HK-2 (cell line): ENCODE results near the gene WFDC1.

Source experiments
- DNase-seq: peaks from one replicate; pipeline ENCODE4 v3.0.0-alpha.2; 2018; ENCODE audit not compliant: unreplicated experiment

The WFDC1 gene

DNA sequence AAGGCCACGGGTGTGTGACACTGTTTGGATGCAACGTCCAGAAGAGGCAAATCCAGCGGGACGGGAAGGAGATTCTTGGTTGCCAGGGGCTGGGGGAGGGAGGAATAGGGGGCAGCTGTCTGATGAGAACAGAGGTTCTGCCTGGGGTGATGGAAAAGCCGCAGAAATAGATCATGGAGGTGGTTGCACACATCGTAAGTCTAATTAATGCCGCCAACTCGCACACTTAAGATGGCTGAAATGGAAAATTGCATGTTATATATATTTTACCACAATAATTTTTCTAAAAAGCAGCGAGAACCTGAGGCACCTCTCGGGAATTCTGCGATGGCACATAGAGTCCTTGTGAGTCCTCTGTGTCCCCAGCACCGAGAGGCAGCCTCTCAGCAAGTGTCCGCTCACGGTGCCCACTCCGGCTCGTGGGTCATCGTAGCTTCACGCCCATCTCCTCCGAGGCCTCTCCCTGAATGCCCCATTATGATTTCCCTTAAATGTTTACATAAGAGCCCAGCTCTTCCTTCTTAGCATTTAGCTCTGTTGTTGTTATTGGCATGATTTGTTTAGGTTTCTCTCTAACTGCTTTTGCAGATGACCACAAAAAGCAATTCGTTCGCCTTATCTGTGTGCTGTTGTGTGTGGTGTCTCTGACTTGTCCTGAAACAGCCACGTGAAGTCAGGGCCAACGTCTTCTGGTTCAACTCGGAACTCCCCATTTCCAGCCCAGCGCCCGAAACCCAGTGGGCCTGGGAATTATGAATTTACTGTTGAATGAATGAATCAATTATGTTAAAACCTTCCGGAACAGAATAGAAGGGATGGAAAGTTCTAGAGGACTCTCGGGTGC, 7.7 kb downstream of the WFDC1 start:
- no peak for DNase-seq

DNA sequence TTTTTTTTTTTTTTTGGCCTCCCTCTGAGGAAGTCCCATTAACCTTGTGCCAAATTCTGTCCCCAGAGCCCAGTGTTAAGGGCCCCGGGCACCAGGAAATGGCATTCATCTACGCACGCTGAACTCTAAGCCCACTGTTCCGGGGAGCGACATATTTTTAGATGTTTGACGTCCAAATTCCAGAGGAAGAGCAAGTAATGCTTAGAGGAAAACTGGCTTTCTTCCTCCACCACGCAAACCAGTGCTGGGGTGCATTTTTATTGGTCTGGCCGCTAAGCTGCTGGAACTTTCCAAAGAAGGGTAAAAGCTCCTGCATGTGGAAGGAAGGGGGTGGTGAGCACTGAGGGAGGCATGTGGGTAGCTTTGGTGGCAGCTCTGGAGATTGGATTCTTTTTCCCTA, 8.3 kb downstream of the WFDC1 start:
- DNase-seq, result no peak

DNA sequence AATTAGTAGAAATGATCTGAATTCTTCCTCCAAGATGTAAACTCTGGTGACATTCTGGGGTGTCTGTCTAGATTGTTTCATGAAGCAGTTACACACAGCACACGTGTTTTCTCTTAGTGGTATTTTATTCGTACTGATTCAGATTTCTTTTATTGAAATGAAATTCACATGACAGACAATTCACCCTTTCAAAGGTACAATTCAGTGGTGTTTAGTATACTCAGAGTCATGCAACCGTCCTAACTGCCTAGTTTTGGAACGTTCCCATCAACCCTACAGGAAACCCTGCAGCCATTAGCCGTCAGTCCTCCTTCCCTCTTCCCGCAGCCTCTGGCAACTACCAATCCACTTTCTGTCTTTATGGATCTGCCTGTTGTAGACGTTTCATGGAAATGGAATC, 8.8 kb downstream of the WFDC1 start:
- no peak for DNase-seq

DNA sequence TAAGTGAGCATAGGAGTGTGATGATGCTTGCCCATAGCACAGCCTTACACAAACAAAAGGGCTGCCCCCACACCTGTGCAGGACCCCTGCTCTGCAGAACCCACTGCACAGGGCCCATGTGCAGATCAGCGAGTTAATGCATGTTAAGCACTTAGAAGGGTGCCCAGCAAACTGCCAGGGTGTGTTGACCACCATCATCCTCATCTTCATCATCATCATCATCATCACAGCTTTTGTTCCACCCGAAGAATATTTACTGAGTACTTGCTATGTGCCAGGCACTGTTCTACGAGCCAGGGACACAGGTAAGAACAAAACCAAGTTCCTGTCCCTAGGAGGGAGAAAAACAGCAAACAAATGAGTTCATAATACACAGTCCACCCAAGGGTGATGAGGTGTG, 11.9 kb downstream of the WFDC1 start:
- DNase-seq, result no peak

DNA sequence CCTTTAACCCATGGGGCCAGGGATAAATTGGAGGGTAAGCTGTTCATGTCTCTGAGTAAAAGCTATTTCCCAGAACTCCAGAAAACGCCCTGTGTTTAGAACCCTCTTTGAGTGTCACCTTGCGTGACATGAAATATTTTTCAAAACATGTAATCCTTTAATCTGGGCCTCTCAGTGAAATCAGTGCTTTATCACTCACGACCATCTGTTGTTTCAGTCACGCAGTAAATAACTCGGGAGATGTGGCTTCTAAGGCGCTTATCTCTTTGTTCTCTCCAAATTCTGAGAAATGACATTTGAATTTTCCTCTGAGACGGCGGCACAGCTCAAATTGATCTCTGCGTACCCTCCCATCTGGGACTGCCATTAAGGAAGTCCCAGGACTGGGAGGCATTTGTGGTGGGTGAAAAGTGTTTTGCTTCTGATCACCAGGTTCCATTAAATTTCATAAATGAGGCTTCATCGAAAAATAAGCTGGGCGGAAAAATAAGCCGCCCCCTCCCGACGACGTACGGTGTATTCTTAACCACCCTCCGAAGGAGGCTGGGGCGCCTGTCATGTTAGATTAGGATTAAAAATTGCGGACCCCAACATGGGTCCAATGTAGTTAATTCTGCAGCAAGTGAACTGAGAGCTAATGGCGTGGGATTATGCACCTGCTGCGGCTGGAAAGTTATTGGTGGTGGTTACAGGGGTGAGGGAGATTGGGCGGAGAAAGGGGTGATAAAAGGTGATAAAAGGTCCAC, 12.7 kb downstream of the WFDC1 start:
- DNase-seq, result no peak

DNA sequence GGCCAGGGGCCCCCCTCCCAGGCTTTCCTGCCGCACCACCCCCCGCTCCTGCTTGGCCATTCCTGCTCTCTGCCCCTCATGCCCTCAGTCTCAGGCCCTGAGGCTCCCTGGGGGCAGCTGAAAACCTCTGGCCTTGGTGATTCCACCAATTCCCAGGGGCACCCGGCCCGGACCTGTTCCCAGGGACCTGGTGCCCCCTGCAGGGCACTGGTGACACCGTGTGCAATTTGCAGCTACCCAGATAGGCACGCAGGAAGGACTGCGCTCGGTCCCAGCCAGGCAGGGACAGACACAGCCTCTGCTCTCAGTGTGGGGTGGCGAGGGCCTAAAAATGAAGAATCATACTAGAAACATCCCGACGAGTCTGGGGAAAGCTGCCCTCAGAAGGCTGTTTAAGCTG, 13.4 kb downstream of the WFDC1 start:
- peak; percentile 17 for DNase-seq

DNA sequence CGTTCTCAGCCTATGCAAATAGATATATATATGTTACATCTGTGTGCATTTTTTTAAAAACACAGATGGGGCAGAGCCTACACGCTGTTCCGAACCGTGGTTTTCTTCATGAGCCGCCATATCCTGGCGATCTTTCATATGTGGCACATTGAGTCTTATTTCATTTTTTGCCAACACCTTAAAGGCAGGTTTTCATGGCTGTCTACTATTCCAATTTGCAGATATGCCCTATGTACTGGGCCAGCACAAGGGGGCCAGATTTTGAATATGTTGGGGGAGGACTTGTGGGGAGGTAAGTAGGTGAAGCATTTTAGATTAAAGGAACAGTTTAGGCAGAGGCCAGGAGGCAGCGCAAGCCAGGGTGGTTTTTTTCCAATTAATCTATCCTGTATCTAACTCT, 16.0 kb downstream of the WFDC1 start:
- DNase-seq, result no peak

DNA sequence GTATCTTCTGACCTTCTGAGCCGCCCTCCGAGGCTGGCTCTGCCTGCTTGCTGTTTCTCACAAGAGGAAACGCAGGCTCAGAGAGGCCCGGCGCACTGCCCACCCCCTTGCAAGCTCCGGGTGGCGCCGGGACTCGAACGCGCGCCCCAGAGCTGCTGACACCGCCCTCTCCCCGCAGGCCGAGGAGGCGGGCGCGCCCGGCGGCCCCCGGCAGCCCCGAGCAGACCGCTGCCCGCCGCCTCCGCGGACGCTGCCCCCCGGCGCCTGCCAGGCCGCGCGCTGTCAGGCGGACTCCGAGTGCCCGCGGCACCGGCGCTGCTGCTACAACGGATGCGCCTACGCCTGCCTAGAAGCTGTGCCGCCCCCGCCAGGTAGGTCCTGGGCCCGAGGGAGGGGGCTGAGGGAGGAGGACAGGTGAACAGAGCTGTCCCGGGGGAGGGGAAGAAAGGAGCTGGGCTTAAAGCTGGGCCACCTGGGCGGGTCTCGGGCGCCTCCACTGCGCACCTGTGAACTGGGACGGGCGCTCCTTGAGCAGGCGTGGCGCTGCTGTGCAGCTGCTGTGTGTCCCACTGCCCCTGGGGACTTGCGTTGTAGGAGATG, 18.2 kb downstream of the WFDC1 start:
- DNase-seq, result no peak

DNA sequence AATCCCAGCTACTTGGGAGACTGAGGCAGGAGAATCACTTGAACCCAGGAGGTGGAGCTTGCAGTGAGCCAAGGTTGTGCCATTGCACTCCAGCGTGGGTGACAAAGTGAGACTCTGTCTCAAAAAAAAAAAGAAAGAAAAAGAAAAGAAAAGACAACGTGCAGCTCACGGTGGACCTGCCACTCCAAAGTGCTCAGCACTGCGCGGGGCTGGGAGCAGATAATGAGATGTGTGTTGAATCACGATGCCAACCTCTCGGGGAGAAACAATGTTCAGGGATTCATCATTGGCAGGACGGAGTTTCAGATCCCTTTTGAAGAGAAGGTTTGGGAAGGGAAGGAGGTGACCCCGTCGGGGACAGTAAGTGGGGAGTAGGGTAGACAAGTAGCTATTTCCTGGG, 19.2 kb downstream of the WFDC1 start:
- DNase-seq, result no peak

DNA sequence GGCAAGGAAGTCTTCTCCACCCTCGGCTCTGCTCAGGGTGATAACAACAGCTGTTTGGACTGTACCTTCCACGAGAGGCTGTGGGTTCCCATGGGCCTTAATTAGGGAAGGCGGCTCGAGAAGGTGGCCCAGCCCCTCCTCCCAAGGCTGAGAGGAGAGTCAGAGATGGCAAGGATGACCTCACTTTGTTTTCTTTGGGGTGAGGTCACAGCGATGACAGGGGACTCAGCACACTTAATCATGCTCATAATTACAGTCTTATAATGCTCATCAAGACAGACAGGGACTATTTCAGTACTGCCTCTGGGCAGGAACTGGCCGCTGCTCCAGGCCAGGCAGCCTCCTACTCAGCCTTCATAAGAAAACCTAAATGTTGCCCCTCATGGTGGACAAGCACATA, 19.7 kb downstream of the WFDC1 start:
- no peak for DNase-seq

DNA sequence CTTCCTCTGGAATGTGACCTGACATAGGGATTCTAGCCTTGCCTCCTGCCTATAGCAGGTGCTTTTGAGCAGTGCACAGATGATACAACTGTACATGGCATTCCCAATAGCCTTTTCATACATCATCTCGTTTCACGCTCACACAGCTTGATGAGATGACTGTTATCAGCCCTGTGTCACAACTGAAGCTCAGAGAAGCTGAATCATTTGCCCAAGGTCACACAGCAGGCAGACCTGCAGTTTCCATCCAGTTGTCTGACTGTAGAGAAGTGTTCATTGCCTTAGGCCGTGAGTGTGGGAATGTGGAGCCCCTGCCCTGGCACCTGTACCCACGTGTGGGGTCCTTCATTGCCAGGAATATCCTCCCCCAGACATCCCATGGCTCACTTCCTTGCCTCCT, 20.1 kb downstream of the WFDC1 start:
- DNase-seq, result no peak

DNA sequence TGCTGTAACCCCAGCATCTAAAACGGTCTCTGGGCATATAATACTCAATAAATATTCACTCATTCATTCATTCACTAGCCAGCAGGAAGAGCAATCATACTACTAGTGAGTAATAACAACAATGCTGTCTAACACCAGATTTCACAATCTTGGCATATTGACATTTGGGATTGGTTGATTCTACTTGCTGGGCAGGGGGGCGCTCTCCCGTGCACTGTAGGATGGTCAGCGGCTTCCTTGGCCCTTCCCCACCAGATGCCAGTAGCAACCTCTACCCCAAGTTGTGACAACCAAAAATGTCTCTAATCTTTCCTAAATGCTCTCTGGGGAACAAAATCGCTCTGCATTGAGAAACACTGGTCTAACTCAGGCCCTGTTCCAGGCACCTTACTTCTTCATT, 20.7 kb downstream of the WFDC1 start:
- no peak for DNase-seq

DNA sequence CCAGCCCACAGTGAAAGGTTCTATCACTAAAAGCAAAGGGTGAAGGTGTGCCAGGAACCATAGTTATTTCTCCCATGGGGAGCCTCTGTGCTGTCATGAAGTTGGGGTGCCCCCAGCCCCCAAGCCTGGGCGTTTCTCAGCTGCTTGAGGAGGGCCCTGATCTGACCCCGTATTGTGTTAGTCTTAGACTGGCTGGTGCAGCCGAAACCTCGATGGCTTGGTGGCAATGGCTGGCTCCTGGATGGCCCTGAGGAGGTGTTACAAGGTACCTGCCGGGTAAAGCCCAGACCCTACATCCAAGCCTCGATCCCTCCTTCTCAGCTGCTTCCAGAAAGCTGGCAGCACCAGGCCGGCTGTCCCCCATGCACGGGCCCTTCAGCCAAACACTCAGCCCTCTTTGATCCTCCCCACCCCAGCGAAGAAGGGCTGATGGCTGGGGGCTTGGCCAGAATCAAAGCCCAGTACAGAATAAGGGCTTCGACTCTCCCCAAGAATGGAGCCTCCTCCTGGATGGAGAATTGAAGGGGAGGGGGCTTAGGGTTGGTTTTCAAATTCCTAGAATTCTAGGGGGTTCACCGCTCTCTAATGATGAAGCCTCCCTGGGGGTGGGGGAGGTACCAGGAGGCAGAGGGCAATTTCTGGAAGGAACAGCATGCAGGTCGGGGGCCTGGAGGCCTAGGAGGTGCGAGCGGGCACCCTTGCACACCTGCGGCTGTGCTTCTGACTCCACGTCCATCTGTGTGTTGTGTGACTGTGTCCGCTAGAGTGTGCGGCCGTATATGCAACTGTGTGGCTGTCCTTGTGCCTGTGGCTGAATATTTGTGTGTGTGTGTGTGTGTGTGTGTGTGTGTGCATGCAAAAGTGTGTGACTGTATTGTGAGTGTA, 23.7 kb downstream of the WFDC1 start:
- DNase-seq, result no peak

DNA sequence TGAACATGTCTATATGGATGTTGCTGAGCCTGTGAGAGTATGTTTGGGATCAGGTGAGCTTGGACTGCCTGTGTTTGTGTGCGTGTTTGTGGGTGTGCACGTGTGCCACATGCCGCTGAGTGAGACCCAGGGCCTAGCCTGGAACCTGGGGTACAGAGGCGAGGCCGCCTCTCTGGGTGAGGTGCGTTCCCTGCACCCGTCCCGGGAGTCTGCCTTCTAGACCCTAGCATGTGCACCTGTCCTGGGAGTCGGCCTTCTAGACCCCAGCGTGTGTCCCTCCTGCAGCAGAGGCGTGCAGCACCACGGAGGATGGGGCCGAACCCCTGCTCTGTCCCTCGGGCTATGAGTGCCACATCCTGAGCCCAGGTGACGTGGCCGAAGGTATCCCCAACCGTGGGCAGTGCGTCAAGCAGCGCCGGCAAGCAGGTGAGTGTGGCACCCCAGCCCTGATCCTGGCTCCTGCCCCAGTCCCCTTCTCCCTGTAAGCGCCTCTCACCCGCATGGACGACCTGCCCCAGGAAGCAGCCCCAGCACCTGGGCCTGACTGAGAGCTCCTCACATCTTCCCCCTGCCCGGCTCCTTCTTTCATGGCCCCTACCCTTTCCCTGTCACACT, 24.6 kb downstream of the WFDC1 start:
- DNase-seq, result no peak

DNA sequence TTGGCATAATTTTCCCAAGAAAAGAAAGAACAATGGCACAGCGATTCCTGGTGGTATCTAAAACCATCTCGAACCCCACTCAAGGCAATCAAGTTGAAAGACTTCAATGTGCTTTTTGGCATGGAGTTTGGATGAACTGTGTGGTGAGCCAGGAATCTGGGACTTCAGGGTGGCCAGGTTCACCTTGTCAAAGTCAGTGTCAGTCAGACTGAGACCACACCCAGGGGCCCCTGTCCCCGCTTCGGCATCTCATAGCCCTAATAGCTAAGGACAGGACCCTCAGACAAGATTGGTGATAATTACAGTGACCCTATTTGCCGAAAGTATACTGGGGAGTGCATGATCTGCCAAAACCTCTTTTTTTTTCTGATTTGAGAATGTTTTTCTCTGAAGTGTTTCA, 25.8 kb downstream of the WFDC1 start:
- no peak for DNase-seq

DNA sequence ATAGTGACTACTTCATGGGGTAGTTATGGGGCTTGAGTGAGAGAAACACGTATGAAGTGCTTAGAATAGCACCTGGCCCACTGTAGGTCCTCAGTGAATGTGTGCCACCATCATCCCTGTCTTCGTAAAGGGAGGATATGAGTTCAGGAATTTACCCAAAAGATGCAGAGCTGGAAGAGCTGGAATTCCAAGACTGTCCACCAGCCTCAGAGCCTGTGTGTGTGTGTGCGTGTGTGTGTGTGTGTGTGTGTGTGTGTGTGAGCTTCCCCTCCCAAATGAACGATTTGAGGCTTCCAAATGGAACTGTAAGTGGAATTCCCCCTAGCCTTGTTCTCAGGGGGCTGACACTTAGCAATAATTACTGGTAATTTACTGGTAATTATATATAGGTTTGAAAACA, 27.3 kb downstream of the WFDC1 start:
- DNase-seq, result no peak

DNA sequence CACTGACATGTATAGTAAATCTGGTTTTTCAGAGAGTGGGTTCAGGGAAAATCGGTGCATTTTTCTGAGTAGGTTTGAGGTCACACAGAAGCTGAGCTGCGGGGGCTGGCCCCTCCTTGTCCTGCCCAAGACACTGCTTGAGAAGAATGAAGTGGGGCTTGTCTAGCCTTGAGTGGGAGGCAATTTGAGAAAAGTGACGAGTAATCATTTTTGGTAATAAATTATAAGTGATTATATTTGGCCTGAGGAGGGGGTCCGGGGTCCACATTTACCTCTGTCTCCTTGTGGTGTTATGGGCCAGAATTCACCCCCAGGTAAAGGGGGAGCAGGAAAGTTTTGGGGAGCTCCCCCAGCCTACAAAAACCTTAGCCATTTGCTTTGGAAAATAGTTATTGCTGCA, 28.1 kb downstream of the WFDC1 start:
- no peak for DNase-seq

DNA sequence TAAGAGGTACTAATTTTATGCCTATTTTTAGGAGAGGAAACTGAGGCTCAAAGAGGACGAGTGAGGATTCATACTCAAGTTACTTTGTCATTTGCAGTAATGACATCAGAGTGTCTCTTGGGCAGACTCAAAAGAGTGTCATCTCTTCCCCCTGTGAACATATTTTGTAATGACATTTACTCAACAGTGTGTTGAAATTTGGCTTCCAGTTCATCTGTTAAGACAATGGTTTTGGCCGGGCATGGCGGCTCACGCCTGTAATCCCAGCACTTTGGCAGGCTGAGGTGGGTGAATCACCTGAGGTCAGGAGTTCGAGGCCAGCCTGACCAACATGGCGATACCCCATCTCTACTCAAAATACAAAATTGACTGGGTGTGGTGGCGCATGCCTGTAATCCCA, 28.9 kb downstream of the WFDC1 start:
- no peak for DNase-seq

DNA sequence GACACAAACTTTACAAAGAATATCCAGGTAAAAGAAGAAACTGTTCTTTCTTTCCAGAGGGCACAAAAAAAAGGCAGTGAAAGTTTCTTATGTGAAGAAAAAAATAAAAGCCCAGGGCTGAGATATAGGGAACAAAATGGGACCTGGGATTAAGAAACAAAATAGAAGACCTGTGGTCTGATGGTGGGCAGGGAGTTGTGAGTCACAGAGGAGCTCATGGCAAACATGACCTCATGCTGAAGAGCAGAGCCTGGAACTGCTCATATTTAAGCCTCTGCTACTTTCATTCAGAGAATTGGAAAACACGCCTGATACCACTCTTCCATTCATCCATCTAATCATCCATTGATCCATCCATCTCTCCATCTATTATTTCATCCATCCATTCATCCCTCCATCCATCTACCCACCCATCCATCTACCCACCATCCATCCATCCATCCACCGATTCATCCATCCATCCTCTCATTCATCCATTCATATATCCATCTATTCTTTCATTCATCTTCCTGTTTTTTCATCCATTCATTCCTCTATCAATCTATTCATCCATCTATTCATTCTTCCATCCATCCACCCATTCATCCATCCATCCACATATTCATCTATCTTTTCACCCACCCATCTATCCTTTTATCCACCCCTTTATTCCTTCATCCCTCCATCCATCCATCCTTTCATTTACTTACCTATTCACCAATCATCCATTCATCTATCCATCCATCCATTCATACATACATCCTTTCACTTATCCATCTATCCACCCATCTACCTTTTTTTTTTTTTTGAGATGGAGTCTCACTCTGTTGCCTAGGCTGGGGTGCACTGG, 30.0 kb downstream of the WFDC1 start:
- DNase-seq, result no peak

DNA sequence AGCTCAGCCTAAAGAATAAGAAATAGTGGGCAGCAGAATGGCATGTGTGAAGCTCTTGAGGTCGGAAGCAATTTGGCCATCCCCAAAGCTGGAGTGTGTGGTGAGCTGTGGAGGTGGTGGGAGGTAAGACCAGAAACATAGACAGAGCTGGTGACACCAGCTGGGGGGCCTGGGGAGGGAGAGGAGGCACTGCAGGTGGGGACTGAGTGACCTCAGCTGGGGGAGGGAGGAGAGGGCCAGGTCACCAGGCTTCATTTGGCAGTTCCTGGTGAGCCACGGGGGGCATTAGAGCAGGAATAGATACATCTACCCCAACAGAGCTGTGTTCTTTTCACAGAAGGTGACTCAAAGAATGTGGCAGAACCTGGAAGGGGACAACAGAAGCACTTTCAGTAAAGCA, 31.9 kb downstream of the WFDC1 start:
- DNase-seq, result no peak
